ENCODE results near the gene DTX3. TPM values are rescaled to one million over a fixed set of nuclear protein-coding genes. Genes with fewer than 3 reads are reported as not detected.
A peak's percentile ranks its signal among the peaks of the same experiment; 100 is the strongest.

Gene DTX3
- total RNA-seq, 4 donors from 2014 or later, result 10.4 to 19.0 (median 12.1) TPM

DNA sequence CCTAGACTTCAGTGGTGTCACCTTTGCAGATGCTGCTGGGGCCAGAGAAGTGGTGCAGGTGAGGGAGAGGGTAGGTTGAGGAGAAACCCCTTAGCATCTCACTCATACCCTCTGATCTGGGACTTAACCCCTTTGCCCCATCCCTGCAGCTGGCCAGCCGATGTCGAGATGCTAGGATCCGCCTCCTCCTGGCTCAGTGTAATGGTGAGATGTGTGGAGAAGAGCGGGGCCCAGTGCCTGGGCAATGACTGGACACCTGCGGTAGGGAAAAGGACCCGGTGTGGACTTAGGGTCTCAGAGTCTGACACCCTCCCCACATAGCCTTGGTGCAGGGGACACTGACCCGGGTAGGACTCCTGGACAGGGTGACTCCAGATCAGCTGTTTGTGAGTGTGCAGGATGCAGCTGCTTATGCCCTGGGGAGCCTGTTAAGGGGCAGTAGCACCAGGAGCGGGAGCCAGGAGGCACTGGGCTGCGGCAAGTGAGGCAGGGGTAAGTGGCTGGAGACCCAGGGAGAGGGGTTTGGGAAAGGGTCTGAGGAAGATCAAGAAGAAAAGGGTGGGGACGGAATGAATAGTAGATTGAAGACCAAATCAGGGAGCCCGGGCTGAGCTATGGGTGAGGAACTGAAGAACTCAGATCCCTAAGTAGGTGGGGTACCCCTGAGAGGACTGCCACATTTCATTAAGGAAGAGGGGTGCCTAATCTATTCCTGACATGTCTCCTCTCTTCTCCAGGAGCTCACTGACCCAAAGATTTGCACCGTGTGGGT, 20.8 kb downstream of the DTX3 start:
- 75% methylated on average over 11 of the region's 12 CpGs for WGBS
- Histone ChIP-seq H3K27ac (no peak overlapping the region), H3K27me3 (peaks cover 93% of the 10 kb centered on the region), H3K4me1 (peaks cover 25% of the 10 kb centered on the region), H3K9me3 (no peaks in the 10 kb centered on the region), H3K36me3 (no peaks in the 10 kb centered on the region), H3K4me3 (no peak overlapping the region)
- peak in 1 of 2 donors; percentile 55 for DNase-seq (ENCODE audit: low spot score in 2 of 2)
- TF ChIP-seq POLR2AphosphoS5 (IDR thresholded peaks at IDR 0.05), result no peak
- TF ChIP-seq EP300 (IDR thresholded peaks at IDR 0.05), result no peak
- no peak for TF ChIP-seq CTCF (IDR thresholded peaks at IDR 0.05)
- TF ChIP-seq POLR2A (IDR thresholded peaks at IDR 0.05), result no peak

- peak in 1 of 2 donors; percentile 60 for DNase-seq (ENCODE audit: low spot score in 2 of 2)
- Histone ChIP-seq H3K4me3 (no peak overlapping the region), H3K36me3 (no peaks in the 10 kb centered on the region), H3K27me3 (peaks cover 91% of the 10 kb centered on the region), H3K27ac (no peak overlapping the region), H3K9me3 (no peaks in the 10 kb centered on the region), H3K4me1 (peaks cover 16% of the 10 kb centered on the region)
- 41% methylated on average over 13 of the region's 13 CpGs for WGBS
- TF ChIP-seq POLR2AphosphoS5 (IDR thresholded peaks at IDR 0.05) (no peak), CTCF (IDR thresholded peaks at IDR 0.05) (no peak), POLR2A (IDR thresholded peaks at IDR 0.05) (no peak), EP300 (IDR thresholded peaks at IDR 0.05) (no peak)
These were observed 21.7 kb downstream of the DTX3 start for GRCh38 chr12:57626111-57626920.

DNA sequence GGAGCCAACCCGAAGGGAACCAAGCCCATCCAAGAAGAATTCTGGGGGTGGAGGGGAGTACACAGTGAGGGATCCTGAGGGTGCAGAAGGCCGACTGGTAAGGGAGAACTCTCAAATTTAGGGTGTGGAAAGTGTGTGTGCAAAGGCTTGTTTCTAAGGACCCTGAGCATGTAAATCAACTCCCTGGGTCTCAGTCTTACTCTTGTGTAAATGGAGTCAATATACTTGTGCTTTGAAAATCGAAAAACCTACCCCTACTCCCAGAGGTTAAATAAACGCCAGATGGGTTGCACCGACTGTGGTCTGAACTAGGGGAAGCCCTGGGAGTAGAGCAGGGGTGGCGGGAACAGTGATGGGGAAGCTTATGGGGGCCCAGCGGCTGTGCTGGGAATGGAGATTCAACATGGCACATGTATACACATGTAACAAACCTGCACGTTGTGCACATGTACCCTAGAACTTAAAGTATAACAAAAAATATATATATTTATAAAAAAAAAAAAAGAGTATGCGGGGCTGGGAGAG, 22.4 kb downstream of the DTX3 start:
- DNase-seq (ENCODE audit: low spot score in 2 of 2), result peak in 1 of 2 donors; percentile 37
- 32% methylated on average over 9 of the region's 9 CpGs for WGBS
- Histone ChIP-seq H3K4me1 (peaks cover 13% of the 10 kb centered on the region), H3K4me3 (no peak overlapping the region), H3K27me3 (peaks cover 91% of the 10 kb centered on the region), H3K27ac (no peak overlapping the region), H3K36me3 (no peaks in the 10 kb centered on the region), H3K9me3 (no peaks in the 10 kb centered on the region)
- TF ChIP-seq POLR2A (IDR thresholded peaks at IDR 0.05) (no peak), EP300 (IDR thresholded peaks at IDR 0.05) (no peak), CTCF (IDR thresholded peaks at IDR 0.05) (no peak), POLR2AphosphoS5 (IDR thresholded peaks at IDR 0.05) (no peak)

DNA sequence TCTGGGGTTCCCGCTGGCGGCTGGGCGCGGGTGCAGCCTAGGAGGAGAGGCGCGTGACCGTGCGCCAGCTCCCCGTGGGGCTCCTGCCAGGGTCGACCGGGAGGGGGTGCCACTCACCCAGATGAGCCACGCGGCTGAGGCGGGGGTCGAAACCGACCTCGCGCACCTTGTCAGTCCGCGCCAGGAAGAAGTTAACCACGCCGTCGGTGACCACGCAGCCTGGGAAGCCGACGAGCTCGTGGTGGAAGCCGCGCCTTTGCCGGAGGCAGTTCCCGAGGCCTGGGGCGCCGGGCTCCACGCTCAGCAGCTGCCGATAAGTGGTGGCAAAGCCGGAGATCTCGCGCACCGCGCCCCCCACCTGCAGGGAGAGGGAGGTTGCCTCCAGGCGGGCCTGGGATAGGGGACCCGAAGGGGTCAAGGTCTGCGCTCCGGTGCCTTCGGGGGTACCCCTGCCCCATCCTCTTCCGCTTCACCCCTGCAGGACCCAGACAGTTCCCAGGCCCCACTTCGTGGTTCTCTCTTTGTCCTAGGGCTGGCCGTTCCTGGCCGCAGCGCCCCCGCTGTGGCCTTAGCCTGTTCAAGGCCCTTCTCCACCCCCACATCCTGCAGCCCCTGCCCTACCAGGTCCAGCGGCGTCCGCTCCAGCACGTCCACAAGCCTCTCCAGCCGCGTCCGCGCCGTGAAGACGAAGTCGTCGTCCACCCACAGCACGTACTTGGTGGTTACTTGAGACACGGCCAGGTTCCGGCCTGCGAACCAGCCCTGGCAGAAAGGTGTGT, 23.1 kb downstream of the DTX3 start:
- 35% methylated on average over 14 of the region's 67 CpGs for WGBS
- H3K4me1 ChIP-seq, result peaks cover 20% of the 10 kb centered on the region
- H3K4me3 ChIP-seq, result peak overlapping the region; percentile 27
- H3K27ac ChIP-seq, result no peak overlapping the region
- H3K9me3 ChIP-seq, result no peaks in the 10 kb centered on the region
- H3K36me3 ChIP-seq, result no peaks in the 10 kb centered on the region
- DNase-seq (ENCODE audit: low spot score in 2 of 2), result peak; percentile 60 to 81
- H3K27me3 ChIP-seq, result peaks cover 91% of the 10 kb centered on the region
- no peak for TF ChIP-seq CTCF (IDR thresholded peaks at IDR 0.05)
- no peak for TF ChIP-seq EP300 (IDR thresholded peaks at IDR 0.05)
- TF ChIP-seq POLR2A (IDR thresholded peaks at IDR 0.05), result no peak
- TF ChIP-seq POLR2AphosphoS5 (IDR thresholded peaks at IDR 0.05), result no peak
